Measurements from ENCODE around the gene CLDN14. TPM values are rescaled to one million over a fixed set of nuclear protein-coding genes. Genes with fewer than 3 reads are reported as not detected.
A peak's percentile ranks its signal among the peaks of the same experiment; 100 is the strongest.

The CLDN14 gene
- polyA plus RNA-seq, 3 donors: not detected

- WGBS (ENCODE audit: insufficient coverage): 83% methylated on average over 2 of the region's 6 CpGs
- Mint-ChIP-seq H3K27ac (peak overlapping the region in 1 of 7 donors; percentile 63), H3K9me3 (no peaks in the 10 kb centered on the region), H3K27me3 (ENCODE audit: low read depth in 3 of 3) (peaks cover 16 to 32% (median 23%) of the 10 kb centered on the region in 3 donors), H3K4me3 (no peak overlapping the region), H3K4me1 (peaks cover 38% of the 10 kb centered on the region), H3K36me3 (peaks cover 0 to 3% of the 10 kb centered on the region in 2 donors)
- no peak overlapping the region for H3K4me2 ChIP-seq (replicated peaks; ENCODE audit: extremely low read depth, low read length, poor library complexity, severe bottlenecking)
- H2AFZ ChIP-seq (ENCODE audit: insufficient read depth, low read depth, low read length, poor library complexity, severe bottlenecking): no peak overlapping the region
- no peak overlapping the region for H3K9ac ChIP-seq (ENCODE audit: insufficient read depth, low read length, poor library complexity, severe bottlenecking)
- no peak overlapping the region for H3K4me3 ChIP-seq (replicated peaks in 1 of 3; ENCODE audit: low read depth in 2 of 3, low read length in 3 of 3)
- H3K27ac ChIP-seq (ENCODE audit: low read depth in 1 of 2, low read length in 2 of 2): no peak overlapping the region
- no peaks in the 10 kb centered on the region for H3K9me3 ChIP-seq (replicated peaks in 1 of 2; ENCODE audit: control insufficient read depth in 1 of 2, insufficient read depth in 1 of 2, low read length in 2 of 2)
- H4K20me1 ChIP-seq (ENCODE audit: insufficient read depth, low read length): no peaks in the 10 kb centered on the region
- no peaks in the 10 kb centered on the region for H3K36me3 ChIP-seq (replicated peaks in 1 of 2; ENCODE audit: control insufficient read depth in 1 of 2, insufficient read depth in 2 of 2, low read length in 2 of 2)
- intact Hi-C loops (cut with micrococcal nuclease): no loop called here
- H3K79me2 ChIP-seq (ENCODE audit: insufficient read depth, low read length): no peaks in the 10 kb centered on the region
- no peak for TF ChIP-seq CTCF (IDR thresholded peaks at IDR 0.05)
- no peak for DNase-seq
- H3K4me1 ChIP-seq (ENCODE audit: control insufficient read depth in 1 of 2, insufficient read depth in 2 of 2, low read length in 2 of 2): peaks cover 22 to 32% of the 10 kb centered on the region in 2 donors
- H3K27me3 ChIP-seq (ENCODE audit: control insufficient read depth in 2 of 2, insufficient read depth in 2 of 2, low read length in 2 of 2): peaks cover 0 to 14% of the 10 kb centered on the region in 2 donors
Measured at GRCh38 chr21:36434144-36434543, 45.8 kb downstream of the CLDN14 start.

- DNase-seq: no peak
- WGBS (ENCODE audit: insufficient coverage): 86% methylated on average over 2 of the region's 7 CpGs
- Mint-ChIP-seq H3K27me3 (ENCODE audit: low read depth in 3 of 3) (peaks cover 22 to 35% (median 31%) of the 10 kb centered on the region in 3 donors), H3K4me1 (peaks cover 46% of the 10 kb centered on the region), H3K36me3 (peaks cover 0 to 9% of the 10 kb centered on the region in 2 donors), H3K9me3 (no peaks in the 10 kb centered on the region), H3K27ac (no peak overlapping the region), H3K4me3 (no peak overlapping the region)
- intact Hi-C loops (cut with micrococcal nuclease): no loop called here
- Histone ChIP-seq H3K27ac (ENCODE audit: low read depth in 1 of 2, low read length in 2 of 2) (no peak overlapping the region), H3K79me2 (ENCODE audit: insufficient read depth, low read length) (no peaks in the 10 kb centered on the region), H3K4me2 (replicated peaks; ENCODE audit: extremely low read depth, low read length, poor library complexity, severe bottlenecking) (no peak overlapping the region), H2AFZ (ENCODE audit: insufficient read depth, low read depth, low read length, poor library complexity, severe bottlenecking) (no peak overlapping the region), H4K20me1 (ENCODE audit: insufficient read depth, low read length) (no peaks in the 10 kb centered on the region), H3K9ac (ENCODE audit: insufficient read depth, low read length, poor library complexity, severe bottlenecking) (no peak overlapping the region), H3K36me3 (replicated peaks in 1 of 2; ENCODE audit: control insufficient read depth in 1 of 2, insufficient read depth in 2 of 2, low read length in 2 of 2) (no peaks in the 10 kb centered on the region), H3K27me3 (ENCODE audit: control insufficient read depth in 2 of 2, insufficient read depth in 2 of 2, low read length in 2 of 2) (peaks cover 0 to 14% of the 10 kb centered on the region in 2 donors), H3K9me3 (replicated peaks in 1 of 2; ENCODE audit: control insufficient read depth in 1 of 2, insufficient read depth in 1 of 2, low read length in 2 of 2) (no peaks in the 10 kb centered on the region), H3K4me3 (replicated peaks in 1 of 3; ENCODE audit: low read depth in 2 of 3, low read length in 3 of 3) (no peak overlapping the region), H3K4me1 (ENCODE audit: control insufficient read depth in 1 of 2, insufficient read depth in 2 of 2, low read length in 2 of 2) (peaks cover 22 to 32% of the 10 kb centered on the region in 2 donors)
- TF ChIP-seq CTCF (IDR thresholded peaks at IDR 0.05): no peak
Measured at GRCh38 chr21:36433059-36433709, 46.7 kb downstream of the CLDN14 start.
